Ishikawa (cell line): ENCODE measurements around the gene WDR62.

Experiments used
- CEBPB ChIP-seq: IDR thresholded peaks from 2 replicates; pipeline ENCODE4 v1.6.1; 2012
- CREB1 ChIP-seq: IDR thresholded peaks from 2 replicates; pipeline ENCODE4 v1.6.1; 2012; ENCODE audit warnings: low read depth
- EGR1 ChIP-seq: IDR thresholded peaks from 2 replicates; pipeline ENCODE4 v1.6.1; 2012
- EP300 ChIP-seq: IDR thresholded peaks from 2 replicates; pipeline ENCODE4 v1.6.1; 2012; ENCODE audit warnings: borderline replicate concordance
- FOXM1 ChIP-seq: IDR thresholded peaks from 2 replicates; pipeline ENCODE4 v1.6.1; 2012; ENCODE audit warnings: low read depth, borderline replicate concordance
- NFIC ChIP-seq: IDR thresholded peaks from 2 replicates; pipeline ENCODE4 v1.6.1; 2012
- RAD21 ChIP-seq: IDR thresholded peaks from 2 replicates; pipeline ENCODE4 v1.6.1; 2012; ENCODE audit warnings: low read depth
- TAF1 ChIP-seq: IDR thresholded peaks from 2 replicates; pipeline ENCODE4 v1.6.1; 2012; ENCODE audit warnings: low read depth, mild to moderate bottlenecking
- TCF12 ChIP-seq: IDR thresholded peaks from 2 replicates; pipeline ENCODE4 v1.6.1; 2012; ENCODE audit warnings: low read depth
- TEAD4 ChIP-seq: IDR thresholded peaks from 2 replicates; pipeline ENCODE4 v1.6.1; 2012
- USF1 ChIP-seq: IDR thresholded peaks from 2 replicates; pipeline ENCODE4 v1.6.1; 2012
- YY1 ChIP-seq: IDR thresholded peaks from 2 replicates; pipeline ENCODE4 v1.6.1; 2012; ENCODE audit warnings: low read depth
- ZBTB7A ChIP-seq: IDR thresholded peaks from 2 replicates; pipeline ENCODE4 v1.6.1; 2012; ENCODE audit warnings: low read depth
- TF ChIP-seq, protein P1 (sequence below): IDR thresholded peaks from 2 replicates; pipeline ENCODE4 v1.6.1; 2012; ENCODE audit warnings: low read depth, mild to moderate bottlenecking
- TF ChIP-seq, protein P2 (sequence below): IDR thresholded peaks from 2 replicates; pipeline ENCODE4 v1.6.1; 2012

The WDR62 gene

DNA sequence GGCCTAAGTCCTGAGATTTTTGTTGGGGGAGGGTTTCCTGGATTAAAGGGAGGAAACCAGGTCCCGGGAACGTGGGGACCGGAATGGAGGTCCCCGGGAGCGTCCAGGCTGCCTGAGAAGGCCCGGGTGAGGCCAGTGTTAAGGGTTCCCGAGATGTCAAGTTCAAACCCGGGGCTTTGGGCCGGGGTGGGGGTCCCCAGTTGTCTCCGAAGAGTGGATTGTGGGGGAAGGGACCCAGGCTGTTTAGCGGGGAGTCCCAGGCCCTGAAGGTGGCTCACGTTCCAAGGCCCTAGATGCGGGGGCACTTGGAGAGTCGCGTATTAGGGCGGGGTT, 97.3 kb downstream of the WDR62 start:
- TF ChIP-seq CREB1 (no peak), EP300 (no peak), USF1 (no peak), RAD21 (no peak), TCF12 (no peak), TAF1 (no peak), CEBPB (no peak), TEAD4 (no peak), YY1 (no peak)

DNA sequence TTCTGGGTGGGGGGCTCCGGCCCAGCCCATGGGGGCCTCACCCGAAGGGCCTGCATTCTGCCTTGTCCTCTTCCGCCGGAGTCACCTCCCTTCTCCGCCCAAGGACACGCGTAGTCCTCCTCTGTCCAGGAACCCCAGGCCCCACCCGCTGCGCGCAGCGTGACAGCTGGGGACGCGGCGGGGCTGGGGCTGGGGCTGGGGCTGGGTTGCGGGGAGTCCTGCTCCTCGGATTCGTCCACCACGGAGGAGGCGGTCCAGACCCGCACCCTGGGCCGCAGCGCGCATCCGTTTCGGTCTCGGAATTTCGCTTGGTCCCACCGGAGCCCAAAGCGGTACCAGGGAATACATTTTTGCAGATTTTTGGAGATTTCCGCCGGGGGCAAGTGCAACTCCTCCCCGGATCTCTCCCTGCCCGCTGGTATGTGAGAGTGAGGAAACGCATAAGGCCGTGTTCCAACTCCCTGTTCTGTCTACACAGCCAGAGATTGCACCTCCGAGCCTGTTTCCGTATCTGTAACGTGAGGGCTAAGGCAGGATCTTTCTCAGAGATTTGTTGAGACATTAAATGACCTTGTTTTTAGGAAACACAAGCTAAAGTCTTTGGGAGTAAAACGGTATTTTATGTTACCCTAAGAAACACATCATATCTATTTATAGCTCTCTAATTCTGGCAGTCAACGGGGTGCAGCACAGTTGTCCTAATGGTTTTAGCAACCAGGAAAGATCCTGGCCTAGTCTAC, 97.8 kb downstream of the WDR62 start, which contains the start of gene COX7A1:
COX7A1 (minus strand) TSS at position 96 of the 740 bp plus-strand sequence; CDS start at position 56, 40 bp downstream.
- TF ChIP-seq CREB1 (no peak), FOXM1 (no peak), YY1 (no peak), TCF12 (no peak), NFIC (no peak), RAD21 (no peak), USF1 (no peak), EGR1 (no peak), EP300 (no peak), TAF1 (no peak), ZBTB7A (no peak), CEBPB (no peak), TEAD4 (no peak)
- TF ChIP-seq, protein P1, sequence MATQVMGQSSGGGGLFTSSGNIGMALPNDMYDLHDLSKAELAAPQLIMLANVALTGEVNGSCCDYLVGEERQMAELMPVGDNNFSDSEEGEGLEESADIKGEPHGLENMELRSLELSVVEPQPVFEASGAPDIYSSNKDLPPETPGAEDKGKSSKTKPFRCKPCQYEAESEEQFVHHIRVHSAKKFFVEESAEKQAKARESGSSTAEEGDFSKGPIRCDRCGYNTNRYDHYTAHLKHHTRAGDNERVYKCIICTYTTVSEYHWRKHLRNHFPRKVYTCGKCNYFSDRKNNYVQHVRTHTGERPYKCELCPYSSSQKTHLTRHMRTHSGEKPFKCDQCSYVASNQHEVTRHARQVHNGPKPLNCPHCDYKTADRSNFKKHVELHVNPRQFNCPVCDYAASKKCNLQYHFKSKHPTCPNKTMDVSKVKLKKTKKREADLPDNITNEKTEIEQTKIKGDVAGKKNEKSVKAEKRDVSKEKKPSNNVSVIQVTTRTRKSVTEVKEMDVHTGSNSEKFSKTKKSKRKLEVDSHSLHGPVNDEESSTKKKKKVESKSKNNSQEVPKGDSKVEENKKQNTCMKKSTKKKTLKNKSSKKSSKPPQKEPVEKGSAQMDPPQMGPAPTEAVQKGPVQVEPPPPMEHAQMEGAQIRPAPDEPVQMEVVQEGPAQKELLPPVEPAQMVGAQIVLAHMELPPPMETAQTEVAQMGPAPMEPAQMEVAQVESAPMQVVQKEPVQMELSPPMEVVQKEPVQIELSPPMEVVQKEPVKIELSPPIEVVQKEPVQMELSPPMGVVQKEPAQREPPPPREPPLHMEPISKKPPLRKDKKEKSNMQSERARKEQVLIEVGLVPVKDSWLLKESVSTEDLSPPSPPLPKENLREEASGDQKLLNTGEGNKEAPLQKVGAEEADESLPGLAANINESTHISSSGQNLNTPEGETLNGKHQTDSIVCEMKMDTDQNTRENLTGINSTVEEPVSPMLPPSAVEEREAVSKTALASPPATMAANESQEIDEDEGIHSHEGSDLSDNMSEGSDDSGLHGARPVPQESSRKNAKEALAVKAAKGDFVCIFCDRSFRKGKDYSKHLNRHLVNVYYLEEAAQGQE, result no peak
- TF ChIP-seq, protein P2, sequence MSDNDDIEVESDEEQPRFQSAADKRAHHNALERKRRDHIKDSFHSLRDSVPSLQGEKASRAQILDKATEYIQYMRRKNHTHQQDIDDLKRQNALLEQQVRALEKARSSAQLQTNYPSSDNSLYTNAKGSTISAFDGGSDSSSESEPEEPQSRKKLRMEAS, result no peak

DNA sequence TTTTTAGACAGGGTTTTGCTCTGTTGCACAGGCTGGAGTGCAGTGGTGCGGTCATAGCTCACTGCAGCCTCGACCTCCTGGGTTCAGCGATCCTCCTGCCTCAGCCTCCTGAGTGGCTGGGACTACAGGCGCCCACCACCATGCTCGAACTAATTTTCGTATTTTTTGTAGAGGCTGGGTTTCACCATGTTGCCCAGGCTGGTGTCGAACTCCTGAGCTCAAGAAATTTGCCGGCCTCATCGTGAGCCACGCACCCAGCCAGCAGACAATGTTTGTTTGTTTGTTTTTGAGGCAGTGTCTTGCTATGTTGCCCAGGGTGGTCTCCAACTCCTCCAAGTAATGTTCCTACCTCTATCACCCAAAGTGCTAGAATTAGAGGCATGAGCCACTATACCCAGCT, 98.4 kb downstream of the WDR62 start:
- TF ChIP-seq RAD21 (no peak), EP300 (no peak), ZBTB7A (no peak), YY1 (no peak), NFIC (no peak), TCF12 (no peak)
